GM18505 (cell line): Measurements from ENCODE around the gene ANKRD35.

Experiments used
- ATAC-seq: cut with Tn5 transposase; IDR thresholded peaks from one replicate; pipeline ENCODE4 v1.9.1; 2021; ENCODE audit not compliant: unreplicated experiment
- POLR2A ChIP-seq: IDR thresholded peaks from 4 replicates; pipeline ENCODE4 v1.6.1; 2011; ENCODE audit warnings: borderline replicate concordance; ENCODE audit not compliant: insufficient read depth, insufficient read length; ENCODE audit errors: extremely low read depth

ANKRD35 gene

GRCh38 chr1:145886390-145886789, 724 bp upstream of the ANKRD35 start:
- no peak for ATAC-seq
- TF ChIP-seq POLR2A, result no peak

- no peak for TF ChIP-seq POLR2A
- ATAC-seq, result no peak
Measured at GRCh38 chr1:145884675-145885074, 991 bp downstream of the ANKRD35 start.

GRCh38 chr1:145879775-145880174, 5.9 kb downstream of the ANKRD35 start:
- no peak for TF ChIP-seq POLR2A
- ATAC-seq, result no peak

GRCh38 chr1:145878724-145879123, 6.9 kb downstream of the ANKRD35 start:
- no peak for ATAC-seq

GRCh38 chr1:145877923-145878486, 7.7 kb downstream of the ANKRD35 start:
- no peak for TF ChIP-seq POLR2A
- ATAC-seq, result no peak

More at GRCh38 chr1:145878724-145879123, 6.9 kb downstream of the ANKRD35 start:
- no peak for TF ChIP-seq POLR2A

- ATAC-seq, result no peak
Measured at GRCh38 chr1:145874646-145875045, 11.0 kb downstream of the ANKRD35 start.

GRCh38 chr1:145871994-145872924, 13.4 kb downstream of the ANKRD35 start:
- TF ChIP-seq POLR2A, result no peak
- no peak for ATAC-seq

More at GRCh38 chr1:145874646-145875045, 11.0 kb downstream of the ANKRD35 start:
- no peak for TF ChIP-seq POLR2A

GRCh38 chr1:145868232-145868631, 17.4 kb downstream of the ANKRD35 start:
- TF ChIP-seq POLR2A, result no peak
- ATAC-seq, result no peak

- TF ChIP-seq POLR2A, result no peak
- ATAC-seq, result no peak
Measured at GRCh38 chr1:145863282-145864018, 22.2 kb downstream of the ANKRD35 start.

- peak; percentile 60 for TF ChIP-seq POLR2A
- peak; percentile 73 for ATAC-seq
Measured at GRCh38 chr1:145859491-145860023, 26.1 kb downstream of the ANKRD35 start.

- TF ChIP-seq POLR2A, result peak; percentile 40
- ATAC-seq, result peak; percentile 85
Measured at GRCh38 chr1:145858901-145859490, 26.7 kb downstream of the ANKRD35 start, which contains the start of gene PIAS3. Gene PIAS3, minus strand, starts transcription at chr1:145859081. Its CDS starts 91 bp downstream, at chr1:145858990.

GRCh38 chr1:145858238-145858900, 27.3 kb downstream of the ANKRD35 start:
- no peak for ATAC-seq

GRCh38 chr1:145857170-145857569, 28.5 kb downstream of the ANKRD35 start:
- no peak for TF ChIP-seq POLR2A
- no peak for ATAC-seq

More at GRCh38 chr1:145858238-145858900, 27.3 kb downstream of the ANKRD35 start:
- TF ChIP-seq POLR2A, result no peak

GRCh38 chr1:145855426-145855948, 30.2 kb downstream of the ANKRD35 start:
- TF ChIP-seq POLR2A, result no peak
- ATAC-seq, result no peak
